Dermis lymphatic vessel endothelial cell (primary cell): ENCODE results near the gene HPCAL1. TPM values are rescaled to one million over a fixed set of nuclear protein-coding genes. Genes with fewer than 3 reads are reported as not detected.

ENCODE experiments used
- total RNA-seq: library from RNA; depleted of rRNA; stranded (reverse); fragments of >200 nt; gene quantifications from 2 replicates; pipeline ENCODE4 v1.2.1, GENCODE V29; 2014

HPCAL1 gene
- 27.5 and 31.6 TPM in 2 replicates for total RNA-seq

DNA sequence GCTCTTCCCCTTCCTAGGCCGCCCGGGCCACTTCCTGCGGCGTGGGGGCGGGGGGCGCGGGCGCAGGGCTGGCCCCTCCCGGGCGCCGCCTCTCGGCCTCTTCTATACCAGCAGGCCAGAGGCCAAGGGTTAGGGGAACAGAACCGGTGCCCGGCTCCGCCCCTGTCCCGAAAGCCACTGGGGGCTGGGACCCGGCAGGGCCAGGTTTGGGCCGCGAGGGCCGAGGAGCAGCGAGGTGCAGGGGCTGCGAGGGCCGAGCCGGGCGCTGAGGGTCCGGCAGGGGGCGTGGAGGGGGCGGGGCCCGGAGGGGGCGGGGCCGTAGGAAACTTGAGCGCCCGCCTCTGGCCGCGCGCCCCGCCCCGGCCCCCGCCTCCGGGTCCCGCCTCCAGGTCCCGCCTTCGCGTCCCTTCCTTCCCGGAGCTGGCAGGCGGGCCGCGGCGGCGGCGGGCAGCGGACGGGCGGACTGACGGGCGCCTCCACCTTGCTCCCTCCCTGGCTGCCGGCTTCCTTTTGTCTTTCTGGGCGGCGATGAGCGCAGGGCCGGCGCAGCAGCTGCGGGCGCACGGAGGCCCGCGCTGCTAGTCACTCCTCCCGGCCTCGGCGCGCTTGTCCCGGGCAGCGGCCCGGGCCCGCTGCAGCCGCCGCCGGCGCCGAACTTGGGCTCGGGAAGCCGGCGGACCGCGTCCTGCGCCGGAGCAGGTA is at the start of gene HPCAL1:
TSS of gene HPCAL1 (plus strand) at position 426 of the 702 bp plus-strand sequence. CDS start 116,854 bp downstream, outside the sequence.

DNA sequence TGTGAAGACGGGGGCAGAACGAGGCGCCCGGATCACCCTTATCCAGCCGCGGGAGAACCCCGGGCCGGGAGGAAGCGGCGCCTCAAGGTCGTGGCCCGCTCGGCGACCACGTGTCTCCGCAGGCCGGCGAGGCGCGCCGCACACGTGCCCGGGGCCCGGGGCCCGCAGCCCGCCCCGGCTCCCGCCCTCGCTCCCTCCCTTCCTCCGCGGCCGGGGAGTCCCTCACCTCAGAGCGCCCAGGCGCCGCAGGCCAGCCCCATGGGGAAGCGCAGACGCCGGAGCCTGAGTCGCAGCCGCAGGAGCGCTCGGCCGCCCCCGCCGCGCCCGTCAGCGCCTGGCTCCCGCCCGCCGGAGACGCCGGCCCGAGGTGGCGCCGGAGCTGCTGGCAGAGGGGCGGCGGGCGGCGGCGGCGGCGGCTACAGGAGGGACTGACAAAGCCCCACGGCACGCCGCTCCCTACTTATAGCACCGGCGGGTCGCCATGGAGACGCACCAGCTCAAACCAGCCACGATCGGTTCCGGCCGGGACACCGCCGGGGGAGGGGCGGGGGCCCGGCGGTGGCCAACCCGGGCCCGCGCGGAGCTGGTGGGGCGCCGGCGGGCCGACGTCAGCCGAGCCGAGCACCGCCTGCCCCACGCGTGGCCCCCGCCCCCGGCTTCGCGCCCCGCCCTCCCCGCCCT is 145.3 kb downstream of the HPCAL1 start, which contains the start of gene ODC1:
TSS of gene ODC1 (minus strand) at position 433 of the 681 bp plus-strand sequence. CDS start 3,295 bp downstream, outside the sequence.

Other genes with a start within 250 kb of the HPCAL1 start
- gene CYS1, start 222.5 kb upstream of the HPCAL1 start, total RNA-seq = under 0.01 and 0.11 TPM in 2 replicates
- gene RRM2, start 180.2 kb upstream of the HPCAL1 start, total RNA-seq = 6.4 and 6.9 TPM in 2 replicates
- 32.3 and 42.4 TPM in 2 replicates for gene ODC1, start 145.4 kb downstream of the HPCAL1 start, total RNA-seq